HUES48 (cell line): ENCODE results near the gene RIPOR2.

Experiments used
- H3K27ac ChIP-seq: one replicate; pipeline ENCODE4 v1.7.0; 2013; ENCODE audit warnings: low read depth, low read length, inconsistent platforms
- H3K27me3 ChIP-seq: 2 replicates; pipeline ENCODE4 v1.6.1; 2013; ENCODE audit warnings: mild to moderate bottlenecking, low read length; ENCODE audit not compliant: control insufficient read depth, insufficient read depth
- H3K36me3 ChIP-seq: 2 replicates; pipeline ENCODE4 v1.6.1; 2013; ENCODE audit warnings: low read length; ENCODE audit not compliant: control insufficient read depth, insufficient read depth
- H3K4me1 ChIP-seq: 2 replicates; pipeline ENCODE4 v1.6.1; 2013; ENCODE audit warnings: mild to moderate bottlenecking, low read length; ENCODE audit not compliant: control insufficient read depth, insufficient read depth
- H3K4me3 ChIP-seq: 2 replicates; pipeline ENCODE4 v1.5.1; 2013; ENCODE audit warnings: mild to moderate bottlenecking, low read depth, low read length
- H3K9ac ChIP-seq: 2 replicates; pipeline ENCODE4 v1.6.1; 2013; ENCODE audit warnings: mild to moderate bottlenecking, low read depth, low read length, moderate library complexity
- H3K9me3 ChIP-seq: 2 replicates; pipeline ENCODE4 v1.6.1; 2013; ENCODE audit warnings: low read length; ENCODE audit not compliant: control insufficient read depth, insufficient read depth

RIPOR2 gene

DNA sequence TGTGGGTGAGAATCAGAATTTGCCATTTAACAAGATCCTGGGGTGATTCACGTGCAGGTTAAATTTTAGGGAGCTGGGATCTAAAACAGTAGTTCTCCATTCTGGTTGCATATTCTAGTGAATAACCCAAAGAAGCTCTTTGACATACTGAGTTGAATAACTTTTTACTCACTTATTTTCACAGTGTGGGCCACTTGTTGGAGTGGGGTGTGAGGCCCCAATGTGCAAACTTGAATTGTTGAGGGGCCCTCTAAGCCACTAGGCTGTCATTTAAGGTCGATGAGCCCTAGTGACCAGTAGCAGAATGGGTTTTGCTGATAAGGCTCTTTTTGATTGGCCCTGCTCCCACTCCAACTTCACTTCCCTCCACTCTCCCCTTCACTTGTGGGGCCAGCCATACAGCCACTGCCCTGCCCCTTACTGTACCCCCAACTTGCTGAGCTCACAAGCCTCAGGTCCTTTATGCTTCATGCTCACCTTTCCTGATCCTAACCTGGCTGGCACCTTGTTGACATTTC is 33.6 kb upstream of the RIPOR2 start:
- Histone ChIP-seq H3K27ac (no peak overlapping the region), H3K9ac (no peak overlapping the region), H3K9me3 (no peaks in the 10 kb centered on the region), H3K36me3 (no peaks in the 10 kb centered on the region), H3K4me1 (peaks cover 7% of the 10 kb centered on the region; the same call in 1 of the 2 replicates), H3K4me3 (no peak overlapping the region), H3K27me3 (no peaks in the 10 kb centered on the region)

- no peak overlapping the region for H3K27ac ChIP-seq
- no peaks in the 10 kb centered on the region for H3K9me3 ChIP-seq
- no peak overlapping the region for H3K4me3 ChIP-seq
- no peak overlapping the region for H3K9ac ChIP-seq
- no peaks in the 10 kb centered on the region for H3K36me3 ChIP-seq
- H3K27me3 ChIP-seq = no peaks in the 10 kb centered on the region
- peaks cover 7% of the 10 kb centered on the region; the same call in 1 of the 2 replicates for H3K4me1 ChIP-seq
These were observed 33.0 kb upstream of the RIPOR2 start for GRCh38 chr6:24968783-24969182.

DNA sequence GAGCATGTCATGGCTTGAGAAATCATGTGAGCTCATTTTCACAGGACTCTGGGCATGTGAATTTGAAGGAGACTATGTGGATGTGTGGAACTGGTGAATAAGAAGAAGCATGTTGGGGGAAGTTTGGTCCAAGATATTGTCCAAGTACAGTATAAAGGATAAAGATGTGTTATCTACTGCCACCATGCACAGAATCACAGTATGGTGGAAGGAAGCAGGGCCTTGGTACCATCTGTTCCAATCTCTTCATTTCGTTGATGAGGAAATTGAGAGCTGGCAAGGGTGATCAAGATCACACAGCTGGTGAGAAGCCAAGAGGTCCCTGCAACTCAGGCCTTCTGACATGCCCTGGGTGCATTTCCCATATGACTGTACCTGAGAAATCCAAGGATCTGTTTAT is 31.5 kb upstream of the RIPOR2 start:
- Histone ChIP-seq H3K27me3 (no peaks in the 10 kb centered on the region), H3K4me1 (peaks cover 7% of the 10 kb centered on the region; the same call in 1 of the 2 replicates), H3K4me3 (no peak overlapping the region), H3K36me3 (no peaks in the 10 kb centered on the region), H3K9ac (no peak overlapping the region), H3K9me3 (no peaks in the 10 kb centered on the region), H3K27ac (no peak overlapping the region)

GRCh38 chr6:24966381-24966780 is 30.6 kb upstream of the RIPOR2 start:
- Histone ChIP-seq H3K4me3 (no peak overlapping the region), H3K27me3 (no peaks in the 10 kb centered on the region), H3K4me1 (peaks cover 7% of the 10 kb centered on the region; the same call in 1 of the 2 replicates), H3K27ac (no peak overlapping the region), H3K9ac (no peak overlapping the region), H3K9me3 (no peaks in the 10 kb centered on the region), H3K36me3 (no peaks in the 10 kb centered on the region)

DNA sequence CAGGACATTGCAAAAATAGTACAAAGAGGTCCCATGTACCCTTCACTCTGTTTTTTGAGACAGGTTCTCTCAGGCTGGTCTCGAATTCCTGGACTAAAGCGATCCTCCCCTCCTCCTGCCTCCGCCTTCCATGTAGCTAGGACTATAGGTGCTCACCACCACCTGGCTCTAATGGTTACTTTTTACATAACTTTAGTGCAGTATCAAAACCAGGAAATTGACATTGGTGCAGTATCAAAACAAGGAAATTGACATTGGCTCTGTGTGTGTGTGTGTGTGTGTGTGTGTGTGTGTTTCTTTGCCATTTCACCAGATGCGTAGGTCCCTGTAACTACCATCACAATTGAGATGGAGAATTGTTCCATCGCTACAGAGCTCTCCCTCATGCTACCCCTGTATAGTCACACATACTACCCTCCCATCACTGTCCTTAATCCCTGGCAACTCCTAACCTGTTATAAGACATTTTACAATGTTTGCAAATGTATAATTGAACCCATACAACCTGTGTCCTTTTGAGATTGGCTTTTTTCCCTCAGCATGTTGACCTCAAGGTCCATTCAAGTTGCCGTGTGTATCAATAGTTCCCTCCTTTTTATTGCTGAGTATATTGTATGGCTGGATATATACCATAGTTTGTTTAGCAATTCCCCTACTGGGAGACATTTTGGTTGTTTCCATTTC is 28.3 kb upstream of the RIPOR2 start:
- no peaks in the 10 kb centered on the region for H3K27me3 ChIP-seq
- H3K36me3 ChIP-seq = no peaks in the 10 kb centered on the region
- H3K9ac ChIP-seq = no peak overlapping the region
- H3K4me1 ChIP-seq = peaks cover 6% of the 10 kb centered on the region; the same call in 1 of the 2 replicates
- H3K27ac ChIP-seq = no peak overlapping the region
- no peak overlapping the region for H3K4me3 ChIP-seq
- no peaks in the 10 kb centered on the region for H3K9me3 ChIP-seq

DNA sequence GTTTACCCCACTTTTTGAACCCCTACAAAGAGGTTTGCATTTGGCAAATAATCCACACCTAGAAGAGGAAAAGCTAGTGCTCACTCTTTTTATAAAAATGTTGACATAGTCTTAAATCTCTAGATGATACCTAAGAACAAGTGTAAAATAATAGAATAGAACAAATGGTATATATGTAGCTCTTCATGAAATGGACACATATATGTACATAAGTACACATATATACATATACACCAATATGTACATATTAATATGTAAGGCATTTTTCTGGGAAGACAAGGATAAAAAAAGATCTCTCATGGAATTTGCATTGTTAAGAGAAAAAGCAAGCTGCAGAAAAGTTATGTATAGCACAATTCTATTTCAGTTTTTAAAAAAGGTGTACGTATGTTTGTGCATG is 27.6 kb upstream of the RIPOR2 start:
- no peaks in the 10 kb centered on the region for H3K27me3 ChIP-seq
- no peaks in the 10 kb centered on the region for H3K4me1 ChIP-seq
- H3K9me3 ChIP-seq = no peaks in the 10 kb centered on the region
- H3K27ac ChIP-seq = no peak overlapping the region
- no peaks in the 10 kb centered on the region for H3K36me3 ChIP-seq
- H3K9ac ChIP-seq = no peak overlapping the region
- no peak overlapping the region for H3K4me3 ChIP-seq

- Histone ChIP-seq H3K9me3 (no peaks in the 10 kb centered on the region), H3K27me3 (no peaks in the 10 kb centered on the region), H3K4me3 (no peak overlapping the region), H3K27ac (no peak overlapping the region), H3K36me3 (no peaks in the 10 kb centered on the region), H3K4me1 (no peaks in the 10 kb centered on the region), H3K9ac (no peak overlapping the region)
These were observed 26.1 kb upstream of the RIPOR2 start for GRCh38 chr6:24961852-24962251.

DNA sequence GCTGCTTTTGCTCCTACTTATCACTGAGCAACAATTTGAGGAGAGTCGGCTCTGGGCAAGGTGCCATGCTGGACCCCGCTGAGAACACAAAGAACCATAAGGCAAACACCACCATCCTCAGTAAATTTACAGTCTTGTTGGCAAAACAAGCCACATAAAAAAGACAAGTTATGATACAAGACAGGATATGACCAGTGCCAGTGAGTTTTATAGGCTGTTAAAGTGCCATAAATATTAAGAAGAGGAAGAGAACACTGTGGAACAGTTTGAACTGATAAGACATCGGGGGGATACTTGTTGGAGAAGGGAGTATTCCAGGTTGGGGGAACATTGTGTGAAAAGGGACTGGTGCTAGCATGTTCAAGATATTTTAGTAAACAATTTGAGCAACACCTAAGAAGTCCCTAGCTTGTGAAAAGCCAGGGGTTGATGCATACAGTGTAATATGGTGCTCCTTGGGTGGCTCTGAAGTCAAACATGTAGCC is 25.3 kb upstream of the RIPOR2 start:
- H3K9ac ChIP-seq = no peak overlapping the region
- no peaks in the 10 kb centered on the region for H3K9me3 ChIP-seq
- H3K27ac ChIP-seq = no peak overlapping the region
- no peak overlapping the region for H3K4me3 ChIP-seq
- no peaks in the 10 kb centered on the region for H3K36me3 ChIP-seq
- no peaks in the 10 kb centered on the region for H3K27me3 ChIP-seq
- no peaks in the 10 kb centered on the region for H3K4me1 ChIP-seq

GRCh38 chr6:24959319-24959718 is 23.6 kb upstream of the RIPOR2 start:
- Histone ChIP-seq H3K27ac (no peak overlapping the region), H3K4me1 (no peaks in the 10 kb centered on the region), H3K27me3 (no peaks in the 10 kb centered on the region), H3K36me3 (no peaks in the 10 kb centered on the region), H3K9me3 (no peaks in the 10 kb centered on the region), H3K4me3 (no peak overlapping the region), H3K9ac (no peak overlapping the region)

GRCh38 chr6:24957199-24957598 is 21.4 kb upstream of the RIPOR2 start:
- Histone ChIP-seq H3K4me1 (0 out of 2 replicates have a peak, but pooled peaks cover 5% of the 10 kb centered on the region), H3K9me3 (no peaks in the 10 kb centered on the region), H3K27me3 (no peaks in the 10 kb centered on the region), H3K9ac (no peak overlapping the region), H3K27ac (no peak overlapping the region), H3K4me3 (no peak overlapping the region), H3K36me3 (no peaks in the 10 kb centered on the region)

GRCh38 chr6:24953726-24954125 is 18.0 kb upstream of the RIPOR2 start:
- H3K9ac ChIP-seq = no peak overlapping the region
- no peak overlapping the region for H3K4me3 ChIP-seq
- H3K9me3 ChIP-seq = no peaks in the 10 kb centered on the region
- H3K4me1 ChIP-seq = 0 out of 2 replicates have a peak, but pooled peaks cover 5% of the 10 kb centered on the region
- H3K36me3 ChIP-seq = no peaks in the 10 kb centered on the region
- no peaks in the 10 kb centered on the region for H3K27me3 ChIP-seq
- no peak overlapping the region for H3K27ac ChIP-seq
